Suprapubic skin (tissue), 4 donors: ENCODE measurements around the gene RALGAPA2.

Experiments used
- CTCF ChIP-seq, 2 donors: fragments of 200-600 bp in 1 of 2; fragments of 450-650 bp in 1 of 2; sonication (generic) in 1 of 2; IDR thresholded peaks; one replicate each; pipeline ENCODE4 v1.5.1; 2016 to 2019; ENCODE audit warnings: antibody characterized with exemption in 2 of 2, mild to moderate bottlenecking in 1 of 2, moderate library complexity in 1 of 2
- EP300 ChIP-seq: sonication (generic); formaldehyde crosslinking; IDR thresholded peaks from one replicate; pipeline ENCODE4 v1.6.1; 2017; ENCODE audit warnings: antibody characterized with exemption
- POLR2A ChIP-seq, 2 donors: fragments of 450-650 bp; IDR thresholded peaks; one replicate each; pipeline ENCODE4 v1.6.1; 2017; ENCODE audit warnings: antibody characterized with exemption in 2 of 2, mild to moderate bottlenecking in 2 of 2, moderate library complexity in 2 of 2
- POLR2AphosphoS5 ChIP-seq, 3 donors: sonication (generic); formaldehyde crosslinking; IDR thresholded peaks; one replicate each; pipeline ENCODE4 v1.6.1; 2017; ENCODE audit warnings: antibody characterized with exemption in 3 of 3

- TF ChIP-seq CTCF (IDR thresholded peaks at IDR 0.05), result no peak
- no peak for TF ChIP-seq POLR2A (IDR thresholded peaks at IDR 0.05)
- no peak for TF ChIP-seq POLR2AphosphoS5 (IDR thresholded peaks at IDR 0.05)
- no peak for TF ChIP-seq EP300
These were observed 53.5 kb downstream of the RALGAPA2 start for GRCh38 chr20:20658871-20659431.
